HG02943 (cell line): ENCODE results near the gene WNT4.
"Not testable (repeated sequence)": the region's sequence is repeated elsewhere in the genome, so short reads cannot be mapped to it uniquely, and the experiment has no call there.

ENCODE experiments used
- ATAC-seq: cut with Tn5 transposase; IDR thresholded peaks from one replicate; pipeline ENCODE4 v1.9.1; 2021; ENCODE audit warnings: mild to moderate bottlenecking, low read depth, moderate library complexity; ENCODE audit not compliant: unreplicated experiment

The WNT4 gene

DNA sequence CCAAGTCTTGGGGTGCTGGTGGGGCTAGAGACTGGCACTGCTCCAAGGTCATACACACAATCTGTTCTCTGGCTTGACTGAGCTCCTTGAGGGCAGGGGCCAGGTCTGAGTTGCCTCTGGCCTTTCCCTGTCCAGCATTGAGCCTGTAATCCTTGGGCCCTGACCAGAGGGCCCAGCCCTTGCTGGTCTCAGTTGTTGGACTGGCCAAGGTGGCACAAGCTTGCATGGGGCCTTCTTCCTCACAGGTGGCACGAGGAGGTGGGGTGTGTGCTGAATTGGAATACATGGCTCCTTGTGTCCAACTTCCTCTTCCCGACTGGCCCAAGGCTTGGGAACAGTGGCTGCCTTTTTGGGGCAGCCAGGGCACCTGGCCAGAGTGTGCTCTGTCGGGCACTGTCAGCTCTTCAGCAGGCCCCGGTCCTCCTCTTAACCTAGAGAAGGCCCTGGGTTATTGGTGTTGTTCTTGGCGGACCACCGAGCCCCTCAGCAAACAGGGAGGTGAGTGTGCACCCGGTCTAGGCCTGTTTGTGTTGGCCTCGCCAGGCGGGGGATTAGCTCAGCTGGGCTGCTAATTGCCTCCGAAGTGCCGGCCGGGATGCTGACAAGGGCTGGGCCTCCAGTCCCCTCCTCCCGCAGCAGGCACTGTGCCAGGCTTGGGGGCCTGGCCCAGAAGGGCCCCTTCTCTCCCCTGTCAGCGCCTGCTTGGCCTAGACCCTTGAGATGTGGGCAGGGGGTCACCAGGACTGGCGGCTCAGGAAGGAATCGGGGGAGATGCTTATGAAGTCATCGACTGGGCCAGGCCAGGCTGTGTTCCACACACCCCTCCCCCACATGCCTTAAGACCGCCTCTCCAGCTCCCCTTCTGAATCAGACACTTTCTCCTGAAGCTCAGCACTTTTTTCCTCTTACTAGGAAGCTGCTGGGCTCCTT, 28.5 kb downstream of the WNT4 start:
- no peak for ATAC-seq

GRCh38 chr1:22112554-22112953, 30.3 kb downstream of the WNT4 start:
- no peak for ATAC-seq

DNA sequence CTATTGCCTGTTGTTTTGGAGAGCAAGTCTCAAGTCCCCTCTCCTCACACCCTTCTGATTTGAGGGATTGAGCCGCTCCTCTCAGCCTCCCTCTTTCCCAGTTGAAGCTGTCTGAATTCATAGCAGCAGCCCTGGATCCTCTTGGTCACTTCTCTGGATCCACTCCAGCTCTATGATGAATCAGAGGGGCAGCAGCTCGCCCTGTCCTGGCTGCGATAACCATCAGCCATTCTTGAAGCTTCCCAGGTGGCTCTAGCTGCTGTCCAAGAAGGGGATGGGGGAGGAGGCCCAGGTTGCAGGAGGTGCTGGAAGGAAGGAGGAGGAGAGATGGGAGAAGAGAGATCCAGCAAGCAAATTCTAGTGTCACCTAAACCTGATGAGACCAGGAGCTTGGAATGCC, 31.3 kb downstream of the WNT4 start:
- ATAC-seq, result no peak

GRCh38 chr1:22111115-22111514, 31.8 kb downstream of the WNT4 start:
- ATAC-seq, result no peak

GRCh38 chr1:22110016-22110415, 32.9 kb downstream of the WNT4 start:
- ATAC-seq, result no peak

GRCh38 chr1:22108339-22109105, 34.4 kb downstream of the WNT4 start:
- ATAC-seq, result no peak

- no peak for ATAC-seq
Measured at GRCh38 chr1:22107126-22107525, 35.8 kb downstream of the WNT4 start.

DNA sequence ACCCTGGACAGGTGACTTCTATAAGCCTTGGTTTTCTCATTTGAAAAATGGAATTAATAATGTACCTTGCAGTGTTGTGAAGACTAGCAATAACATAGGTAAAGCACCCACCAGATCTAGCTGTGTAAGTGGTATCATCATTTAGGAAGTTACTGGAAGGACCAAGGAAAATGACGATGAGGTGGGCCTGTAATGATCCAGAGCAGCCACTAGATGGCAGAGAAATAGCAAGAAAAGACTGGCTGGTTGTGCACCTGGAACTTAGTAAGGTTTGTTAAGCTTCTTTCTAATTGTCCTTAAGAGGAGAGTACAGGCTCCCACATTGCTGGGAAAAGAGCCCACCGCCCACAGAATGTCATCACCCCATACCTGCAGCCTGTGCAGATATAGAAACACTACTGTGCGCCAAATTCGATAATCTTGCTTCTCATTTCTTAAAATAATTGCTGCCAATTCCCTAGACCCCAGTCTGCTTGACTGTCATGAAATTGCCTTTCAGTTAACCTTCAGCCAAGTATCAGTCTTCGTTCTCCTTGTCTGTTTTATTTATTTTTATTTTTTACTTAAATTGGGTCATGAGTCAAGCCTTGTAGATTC, 37.2 kb downstream of the WNT4 start:
- ATAC-seq, result no peak

- no peak for ATAC-seq
Measured at GRCh38 chr1:22104865-22105437, 37.9 kb downstream of the WNT4 start.

GRCh38 chr1:22104094-22104493, 38.8 kb downstream of the WNT4 start:
- no peak for ATAC-seq

GRCh38 chr1:22102746-22103145, 40.2 kb downstream of the WNT4 start:
- ATAC-seq, result no peak

GRCh38 chr1:22101995-22102394, 40.9 kb downstream of the WNT4 start:
- ATAC-seq, result no peak

- ATAC-seq, result no peak
Measured at GRCh38 chr1:22101199-22101598, 41.7 kb downstream of the WNT4 start.

GRCh38 chr1:22100168-22100567, 42.7 kb downstream of the WNT4 start:
- no peak for ATAC-seq

DNA sequence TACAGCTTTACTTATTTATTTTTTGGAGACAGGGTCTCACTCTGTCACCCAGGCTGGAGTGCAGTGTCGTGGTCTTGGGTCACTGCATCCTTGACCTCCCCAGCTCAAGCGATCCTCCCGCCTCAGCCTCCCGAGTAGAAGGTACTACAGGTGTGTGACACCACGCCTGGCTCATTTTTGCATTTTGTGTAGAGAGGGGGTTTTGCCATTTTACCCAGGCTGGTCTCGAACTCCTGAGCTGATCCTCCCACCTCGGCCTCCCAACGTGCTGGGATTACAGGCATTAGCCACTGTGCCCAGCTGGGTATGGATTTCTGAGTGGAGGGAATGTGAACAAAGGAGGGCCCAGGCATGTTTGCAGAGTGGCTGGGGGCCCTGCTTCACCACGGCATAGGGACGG, 44.1 kb downstream of the WNT4 start:
- no peak for ATAC-seq

GRCh38 chr1:22096463-22096862, 46.4 kb downstream of the WNT4 start:
- ATAC-seq, result no peak

DNA sequence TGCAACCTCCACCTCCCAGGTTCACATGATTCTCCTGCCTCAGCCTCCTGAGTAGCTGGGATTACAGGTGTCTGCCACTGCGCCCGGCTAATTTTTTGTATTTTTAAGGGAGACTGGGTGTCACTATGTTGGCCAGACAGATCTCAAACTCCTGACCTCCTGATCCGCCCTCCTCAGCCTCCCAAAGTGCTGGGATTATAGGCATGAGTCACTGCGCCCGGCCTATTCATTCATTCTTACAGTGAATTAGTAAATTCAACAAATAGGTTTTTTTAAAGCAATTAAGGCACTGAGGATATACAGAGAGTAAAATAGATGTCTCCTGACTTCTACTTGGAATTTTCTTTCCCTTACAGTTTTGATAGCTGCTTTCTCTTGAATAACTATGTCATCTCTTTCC, 46.9 kb downstream of the WNT4 start:
- no peak for ATAC-seq

- no peak for ATAC-seq
Measured at GRCh38 chr1:22093513-22093912, 49.4 kb downstream of the WNT4 start.

- ATAC-seq, result not testable (repeated sequence)
Measured at GRCh38 chr1:22092026-22092768, 50.7 kb downstream of the WNT4 start.

GRCh38 chr1:22090867-22091266, 52.0 kb downstream of the WNT4 start:
- no peak for ATAC-seq
